WTC11 (cell line): ENCODE results near the gene ATP6AP1. TPM values are rescaled to one million over a fixed set of nuclear protein-coding genes. Genes with fewer than 3 reads are reported as not detected.

ENCODE experiments used
- ATAC-seq: fragments of 200-7000 bp; cut with Tn5 transposase; 2 replicates; pipeline ENCODE4 v1.10.0; 2021; ENCODE audit warnings: mild to moderate bottlenecking, moderate library complexity
- CTCF ChIA-PET: fragments of 300-600 bp; sonication (Branson Sonifier 250); formaldehyde crosslinking; loops from one replicate; lab custom pipeline; 2021; ENCODE audit warnings: antibody characterized with exemption; lab: Charles Lee
- POLR2A ChIA-PET: fragments of 350-600 bp; sonication (Branson Sonifier 250); formaldehyde crosslinking; loops from one replicate; lab custom pipeline; 2021; ENCODE audit warnings: antibody characterized with exemption; lab: Charles Lee
- DNase-seq: peaks from one replicate; pipeline ENCODE4 v3.0.0; 2021; ENCODE audit warnings: low spot score
- H3K27ac Mint-ChIP-seq: 2 replicates; pipeline ENCODE4 v1.8.0; 2021; ENCODE audit warnings: mixed read lengths
- H3K27me3 Mint-ChIP-seq: 2 replicates; pipeline ENCODE4 v1.8.0; 2021; ENCODE audit warnings: low read depth, mild to moderate bottlenecking, moderate library complexity, mixed read lengths
- H3K36me3 Mint-ChIP-seq: 2 replicates; pipeline ENCODE4 v1.8.0; 2021; ENCODE audit warnings: mixed read lengths
- H3K4me1 Mint-ChIP-seq: 2 replicates; pipeline ENCODE4 v1.8.0; 2022; ENCODE audit warnings: mixed read lengths
- H3K4me3 Mint-ChIP-seq: 2 replicates; pipeline ENCODE4 v1.8.0; 2021; ENCODE audit warnings: mild to moderate bottlenecking, moderate library complexity, mixed read lengths
- H3K9me3 Mint-ChIP-seq: 2 replicates; pipeline ENCODE4 v1.8.0; 2021; ENCODE audit warnings: mixed read lengths
- AFF4 ChIP-seq: sonication (generic); formaldehyde crosslinking; IDR thresholded peaks from 2 replicates; pipeline ENCODE4 v1.8.1; 2023; ENCODE audit warnings: mild to moderate bottlenecking, missing genetic modification reagents, borderline replicate concordance
- ATF2 ChIP-seq: sonication (generic); formaldehyde crosslinking; IDR thresholded peaks from 2 replicates; pipeline ENCODE4 v1.8.1; 2022; ENCODE audit warnings: low read depth, missing genetic modification reagents, borderline replicate concordance
- CBFB ChIP-seq: sonication (generic); formaldehyde crosslinking; IDR thresholded peaks from 2 replicates; pipeline ENCODE4 v1.8.1; 2022; ENCODE audit warnings: mild to moderate bottlenecking, low read depth, missing genetic modification reagents
- CREB1 ChIP-seq: sonication (generic); formaldehyde crosslinking; IDR thresholded peaks from 2 replicates; pipeline ENCODE4 v1.8.0; 2023; ENCODE audit warnings: mild to moderate bottlenecking, missing genetic modification reagents
- FOXJ3 ChIP-seq: sonication (generic); formaldehyde crosslinking; IDR thresholded peaks from 2 replicates; pipeline ENCODE4 v1.9.0; 2021; ENCODE audit warnings: missing genetic modification reagents, mild to moderate bottlenecking, borderline replicate concordance
- GTF2I ChIP-seq: fragments of 250-450 bp; sonication (Bioruptor Pico); conservative IDR thresholded peaks from 2 replicates; pipeline ENCODE4 v1.4.0; 2021; ENCODE audit warnings: mild to moderate bottlenecking
- HMGA2 ChIP-seq: fragments of 250-450 bp; sonication (Bioruptor Pico); IDR thresholded peaks from 2 replicates; pipeline ENCODE4 v1.4.0; 2021; ENCODE audit warnings: mild to moderate bottlenecking, moderate library complexity
- KAT7 ChIP-seq: sonication (generic); formaldehyde crosslinking; IDR thresholded peaks from 2 replicates; pipeline ENCODE4 v1.8.1; 2023; ENCODE audit warnings: missing genetic modification reagents, mild to moderate bottlenecking, borderline replicate concordance
- MLX ChIP-seq: sonication (generic); formaldehyde crosslinking; IDR thresholded peaks from 2 replicates; pipeline ENCODE4 v1.8.1; 2023; ENCODE audit warnings: mild to moderate bottlenecking, missing genetic modification reagents, moderate library complexity
- NR2C2 ChIP-seq: sonication (generic); formaldehyde crosslinking; IDR thresholded peaks from 2 replicates; pipeline ENCODE4 v1.8.0; 2022; ENCODE audit warnings: mild to moderate bottlenecking, missing genetic modification reagents
- OVOL2 ChIP-seq: fragments of 250-450 bp; sonication (Bioruptor Pico); IDR thresholded peaks from 2 replicates; pipeline ENCODE4 v1.9.0; 2021; ENCODE audit warnings: mild to moderate bottlenecking, borderline replicate concordance
- RORB ChIP-seq: fragments of 250-450 bp; sonication (Bioruptor Pico); IDR thresholded peaks from 2 replicates; pipeline ENCODE4 v1.9.0; 2021; ENCODE audit warnings: mild to moderate bottlenecking
- ZBTB43 ChIP-seq: sonication (generic); formaldehyde crosslinking; IDR thresholded peaks from 2 replicates; pipeline ENCODE4 v1.8.1; 2023; ENCODE audit warnings: mild to moderate bottlenecking, missing genetic modification reagents
- ZNF232 ChIP-seq: sonication (generic); formaldehyde crosslinking; IDR thresholded peaks from 2 replicates; pipeline ENCODE4 v1.8.0; 2022; ENCODE audit warnings: mild to moderate bottlenecking, missing genetic modification reagents
- total RNA-seq: library from RNA; stranded (reverse); gene quantifications from 3 replicates; pipeline ENCODE4 v1.2.3, GENCODE V29; 2021

The ATP6AP1 gene
- total RNA-seq, 1 experiment from 2014 or later: 43.9 TPM

GRCh38 chrX:154448484-154448883 lies 20.0 kb downstream of the ATP6AP1 start:
- peaks cover 6% of the 10 kb centered on the region for H3K36me3 Mint-ChIP-seq
- H3K9me3 Mint-ChIP-seq: no peaks in the 10 kb centered on the region
- TF ChIP-seq ZNF232 (CRISPR knock-in tag): no peak
- ChIA-PET POLR2A (no interaction called here), CTCF (interaction anchor here (0.7 kb wide), 1 partner anchor 24 kb away, joined by 3 read pairs; no protein-coding TSS in a partner anchor)
- DNase-seq (no peak), ATAC-seq (no peak)
- H3K4me3 Mint-ChIP-seq: no peak overlapping the region
- H3K4me1 Mint-ChIP-seq: no peaks in the 10 kb centered on the region
- H3K27me3 Mint-ChIP-seq: no peaks in the 10 kb centered on the region
- H3K27ac Mint-ChIP-seq: no peak overlapping the region

- H3K27me3 Mint-ChIP-seq: peaks cover 3% of the 10 kb centered on the region; the same call in 1 of the 2 replicates
Observed at GRCh38 chrX:154449618-154450017, 21.1 kb downstream of the ATP6AP1 start.

GRCh38 chrX:154450312-154450711 lies 21.8 kb downstream of the ATP6AP1 start:
- DNase-seq: no peak
- peaks cover 6% of the 10 kb centered on the region for H3K36me3 Mint-ChIP-seq
- no peaks in the 10 kb centered on the region for H3K9me3 Mint-ChIP-seq
- no peak overlapping the region for H3K27ac Mint-ChIP-seq
- H3K4me1 Mint-ChIP-seq: no peaks in the 10 kb centered on the region
- CTCF ChIA-PET: no interaction called here
- H3K4me3 Mint-ChIP-seq: no peak overlapping the region
- peaks cover 6% of the 10 kb centered on the region; the same call in 1 of the 2 replicates for H3K27me3 Mint-ChIP-seq
- ATAC-seq: no peak
- TF ChIP-seq FOXJ3 (no peak), KAT7 (CRISPR knock-in tag) (no peak), HMGA2 (CRISPR knock-in tag) (no peak), NR2C2 (CRISPR knock-in tag) (no peak), ZBTB43 (CRISPR knock-in tag) (no peak), OVOL2 (CRISPR knock-in tag) (no peak), ATF2 (no peak), RORB (CRISPR knock-in tag) (no peak), CBFB (CRISPR knock-in tag) (no peak)
- TF ChIP-seq, all 79 proteins: peak for 0
- POLR2A ChIA-PET: no interaction called here

More at GRCh38 chrX:154449618-154450017, 21.1 kb downstream of the ATP6AP1 start:
- ATAC-seq: no peak
- POLR2A ChIA-PET: no interaction called here
- CTCF ChIA-PET: interaction anchor here (0.6 kb wide), 1 partner anchor 41 kb away, joined by 3 read pairs; no protein-coding TSS in a partner anchor
- no peak for TF ChIP-seq GTF2I
- TF ChIP-seq AFF4 (CRISPR knock-in tag): no peak
- TF ChIP-seq MLX (CRISPR knock-in tag): no peak
- TF ChIP-seq CREB1 (CRISPR knock-in tag): no peak
- TF ChIP-seq, all 79 proteins: peak for 0
- no peaks in the 10 kb centered on the region for H3K4me1 Mint-ChIP-seq
- H3K36me3 Mint-ChIP-seq: peaks cover 6% of the 10 kb centered on the region
- no peaks in the 10 kb centered on the region for H3K9me3 Mint-ChIP-seq
- H3K27ac Mint-ChIP-seq: no peak overlapping the region
- H3K4me3 Mint-ChIP-seq: no peak overlapping the region
- no peak for DNase-seq
